GM21825 (cell line): ENCODE results near the gene PLPPR1.

Source experiments
- ATAC-seq: cut with Tn5 transposase; IDR thresholded peaks from one replicate; pipeline ENCODE4 v1.9.1; 2021; ENCODE audit warnings: mild to moderate bottlenecking, moderate library complexity; ENCODE audit not compliant: unreplicated experiment

PLPPR1 gene

GRCh38 chr9:101028346-101029314 lies at the start of gene PLPPR1:
Gene PLPPR1, plus strand, starts transcription at chr9:101028727.
- no peak for ATAC-seq

GRCh38 chr9:100989731-100990130 lies 38.8 kb upstream of the PLPPR1 start:
- ATAC-seq = no peak

- no peak for ATAC-seq
These were observed 37.7 kb upstream of the PLPPR1 start for GRCh38 chr9:100990605-100991381.

GRCh38 chr9:100992632-100993031 lies 35.9 kb upstream of the PLPPR1 start:
- no peak for ATAC-seq

GRCh38 chr9:100999906-101000544 lies 28.5 kb upstream of the PLPPR1 start:
- ATAC-seq = no peak

GRCh38 chr9:101005246-101005645 lies 23.3 kb upstream of the PLPPR1 start:
- ATAC-seq = no peak

- ATAC-seq = no peak
These were observed 14.0 kb upstream of the PLPPR1 start for GRCh38 chr9:101014566-101014965.

- no peak for ATAC-seq
These were observed 10.1 kb upstream of the PLPPR1 start for GRCh38 chr9:101018467-101018866.

GRCh38 chr9:101022704-101023103 lies 5.8 kb upstream of the PLPPR1 start:
- no peak for ATAC-seq

- ATAC-seq = no peak
These were observed 2.6 kb upstream of the PLPPR1 start for GRCh38 chr9:101025940-101026339.

- no peak for ATAC-seq
These were observed 1.7 kb upstream of the PLPPR1 start for GRCh38 chr9:101026824-101027223.

GRCh38 chr9:101027236-101027635 lies 1.3 kb upstream of the PLPPR1 start:
- ATAC-seq = no peak

- ATAC-seq = no peak
These were observed 688 bp upstream of the PLPPR1 start for GRCh38 chr9:101027733-101028345.

- no peak for ATAC-seq
These were observed 973 bp downstream of the PLPPR1 start for GRCh38 chr9:101029315-101030085.

- no peak for ATAC-seq
These were observed 1.5 kb downstream of the PLPPR1 start for GRCh38 chr9:101030086-101030391.

GRCh38 chr9:101032426-101032825 lies 3.9 kb downstream of the PLPPR1 start:
- ATAC-seq = no peak

- ATAC-seq = no peak
These were observed 5.7 kb downstream of the PLPPR1 start for GRCh38 chr9:101034222-101034621.

GRCh38 chr9:101035098-101035497 lies 6.6 kb downstream of the PLPPR1 start:
- no peak for ATAC-seq

GRCh38 chr9:101037430-101037829 lies 8.9 kb downstream of the PLPPR1 start:
- no peak for ATAC-seq

GRCh38 chr9:101038488-101038887 lies 10.0 kb downstream of the PLPPR1 start:
- ATAC-seq = no peak
